ENCODE measurements around the gene ALDH9A1.

DNA sequence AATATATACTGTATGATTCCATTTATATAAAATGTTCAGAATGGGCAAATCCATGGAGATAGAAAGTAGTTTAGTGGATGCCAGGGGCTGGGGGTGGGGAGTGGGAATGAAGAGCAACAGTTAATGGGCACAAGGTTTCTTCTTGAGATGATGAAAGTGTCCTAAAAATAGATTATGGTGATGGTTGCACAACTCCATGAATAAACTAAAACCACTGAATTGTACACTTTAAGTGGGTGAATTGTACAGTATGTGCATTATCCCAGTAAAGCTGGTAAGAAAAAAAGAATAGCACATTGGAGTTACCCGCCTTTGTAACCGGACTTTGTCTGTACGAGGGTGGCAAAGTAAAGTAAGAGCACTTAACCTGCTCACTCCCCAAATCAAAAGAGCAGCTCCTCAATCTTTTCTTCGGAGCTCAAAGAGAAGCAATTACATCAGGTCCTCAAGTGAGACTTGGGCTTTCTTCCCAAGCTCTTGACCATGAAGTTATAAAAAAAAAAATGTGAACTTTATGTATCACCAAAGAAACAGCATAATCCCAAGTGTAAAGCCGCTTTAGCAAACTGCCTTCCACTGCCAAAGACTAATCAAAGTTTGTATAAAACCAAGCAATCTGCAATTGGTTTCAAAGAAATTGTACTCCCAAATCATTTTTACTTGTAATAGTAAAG is 32.1 kb downstream of the ALDH9A1 start:
- TF ChIP-seq, protein P1, sequence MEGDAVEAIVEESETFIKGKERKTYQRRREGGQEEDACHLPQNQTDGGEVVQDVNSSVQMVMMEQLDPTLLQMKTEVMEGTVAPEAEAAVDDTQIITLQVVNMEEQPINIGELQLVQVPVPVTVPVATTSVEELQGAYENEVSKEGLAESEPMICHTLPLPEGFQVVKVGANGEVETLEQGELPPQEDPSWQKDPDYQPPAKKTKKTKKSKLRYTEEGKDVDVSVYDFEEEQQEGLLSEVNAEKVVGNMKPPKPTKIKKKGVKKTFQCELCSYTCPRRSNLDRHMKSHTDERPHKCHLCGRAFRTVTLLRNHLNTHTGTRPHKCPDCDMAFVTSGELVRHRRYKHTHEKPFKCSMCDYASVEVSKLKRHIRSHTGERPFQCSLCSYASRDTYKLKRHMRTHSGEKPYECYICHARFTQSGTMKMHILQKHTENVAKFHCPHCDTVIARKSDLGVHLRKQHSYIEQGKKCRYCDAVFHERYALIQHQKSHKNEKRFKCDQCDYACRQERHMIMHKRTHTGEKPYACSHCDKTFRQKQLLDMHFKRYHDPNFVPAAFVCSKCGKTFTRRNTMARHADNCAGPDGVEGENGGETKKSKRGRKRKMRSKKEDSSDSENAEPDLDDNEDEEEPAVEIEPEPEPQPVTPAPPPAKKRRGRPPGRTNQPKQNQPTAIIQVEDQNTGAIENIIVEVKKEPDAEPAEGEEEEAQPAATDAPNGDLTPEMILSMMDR (conservative IDR thresholded peaks at IDR 0.05; ENCODE audit: low read length): no peak
- TF ChIP-seq EZH2phosphoT487 (IDR thresholded peaks at IDR 0.05; ENCODE audit: borderline replicate concordance): no peak

Data from Loucy (cell line).